Natural killer cell (primary cell): ENCODE measurements around the gene DDAH1. TPM values are rescaled to one million over a fixed set of nuclear protein-coding genes. Genes with fewer than 3 reads are reported as not detected.
"Not testable (repeated sequence)": the region's sequence is repeated elsewhere in the genome, so short reads cannot be mapped to it uniquely, and the experiment has no call there.

Experiments used
- ATAC-seq, 3 donors: fragments of 150-1000 bp in 2 of 3; fragments of 200-7000 bp in 1 of 3; cut with Tn5 transposase; 1 replicate in 1 of 3; 2 replicates in 2 of 3; pipeline ENCODE4 v1.10.0; 2021; ENCODE audit warnings: mild to moderate bottlenecking in 2 of 3, moderate library complexity in 2 of 3
- DNase-seq, 2 donors: peaks; one replicate each; pipeline versions ENCODE4 v3.0.0 to v3.0.0-alpha.2; 2013 to 2021; ENCODE audit warnings: mixed read lengths in 1 of 2
- H3K27ac ChIP-seq: one replicate; pipeline ENCODE4 v1.5.1; 2013; ENCODE audit warnings: mild to moderate bottlenecking, low read length
- H3K27me3 ChIP-seq: one replicate; pipeline ENCODE4 v1.6.1; 2013; ENCODE audit warnings: low read length; ENCODE audit not compliant: control insufficient read depth, insufficient read depth
- H3K36me3 ChIP-seq: one replicate; pipeline ENCODE4 v1.6.1; 2013; ENCODE audit warnings: low read length; ENCODE audit not compliant: control insufficient read depth, insufficient read depth
- H3K4me1 ChIP-seq: one replicate; pipeline ENCODE4 v1.6.1; 2013; ENCODE audit warnings: low read length; ENCODE audit not compliant: control insufficient read depth, insufficient read depth
- H3K4me3 ChIP-seq: one replicate; pipeline ENCODE4 v1.5.1; 2013; ENCODE audit warnings: low read length
- H3K9me3 ChIP-seq: one replicate; pipeline ENCODE4 v1.6.1; 2013; ENCODE audit warnings: low read length; ENCODE audit not compliant: control insufficient read depth, insufficient read depth
- H3K27ac Mint-ChIP-seq, 2 donors: one replicate each; pipeline ENCODE4 v1.8.0; 2022; ENCODE audit warnings: mild to moderate bottlenecking in 2 of 2, mixed read lengths in 2 of 2, moderate library complexity in 1 of 2
- H3K27me3 Mint-ChIP-seq, 2 donors: one replicate each; pipeline ENCODE4 v1.8.0; 2022; ENCODE audit warnings: low read depth in 2 of 2, mixed read lengths in 2 of 2
- H3K36me3 Mint-ChIP-seq: one replicate; pipeline ENCODE4 v1.8.0; 2022; ENCODE audit warnings: mixed read lengths
- H3K4me1 Mint-ChIP-seq, 2 donors: one replicate each; pipeline ENCODE4 v1.8.0; 2022; ENCODE audit warnings: mixed read lengths in 2 of 2
- H3K4me3 Mint-ChIP-seq: one replicate; pipeline ENCODE4 v1.8.0; 2022; ENCODE audit warnings: mild to moderate bottlenecking, moderate library complexity, mixed read lengths
- H3K9me3 Mint-ChIP-seq, 2 donors: one replicate each; pipeline ENCODE4 v1.8.0; 2022; ENCODE audit warnings: mixed read lengths in 2 of 2
- CTCF ChIP-seq: fragments of 200-600 bp; IDR thresholded peaks from one replicate; pipeline ENCODE4 v1.8.0; 2022; ENCODE audit warnings: antibody characterized with exemption
- whole genome bisulfite sequencing: methylation state at CpG from one replicate; pipeline ENCODE4 v1.1.7; 2013; ENCODE audit warnings: missing lambda C conversion rate; ENCODE audit not compliant: insufficient coverage; 5-methylcytosine and 5-hydroxymethylcytosine counted together
- intact Hi-C: fragments of 100-400 bp; cut with micrococcal nuclease; formaldehyde crosslinking; loops from one replicate; pipeline ENCODE4 v1.14.2; 2022
- total RNA-seq, 4 donors: library from RNA; stranded (reverse); fragments of 120-200 nt in 1 of 4; gene quantifications; one replicate each; pipeline versions ENCODE4 v1.2.3 to v1.2.4, GENCODE V29; 2013 to 2022

Gene DDAH1
- total RNA-seq, 3 donors from 2014 or later (not counting 1 experiment from before 2014, with no cell fraction given): 0.07 to 0.20 TPM; not detected in 1

GRCh38 chr1:85475055-85475454 lies 10.1 kb upstream of the DDAH1 start:
- no peak for ATAC-seq

GRCh38 chr1:85473390-85473789 lies 8.4 kb upstream of the DDAH1 start:
- H3K27me3 Mint-ChIP-seq: peaks cover 17 to 28% of the 10 kb centered on the region in 2 donors
- no peak overlapping the region for H3K4me3 ChIP-seq

More at GRCh38 chr1:85475055-85475454, 10.1 kb upstream of the DDAH1 start:
- Histone ChIP-seq H3K36me3 (no peaks in the 10 kb centered on the region), H3K9me3 (no peaks in the 10 kb centered on the region), H3K27me3 (no peaks in the 10 kb centered on the region), H3K27ac (no peak overlapping the region), H3K4me1 (no peaks in the 10 kb centered on the region), H3K4me3 (no peak overlapping the region)
- Mint-ChIP-seq H3K36me3 (no peaks in the 10 kb centered on the region), H3K4me3 (no peak overlapping the region), H3K27ac (no peak overlapping the region), H3K27me3 (peaks cover 14% of the 10 kb centered on the region in 2 donors), H3K9me3 (peaks cover 2 to 4% of the 10 kb centered on the region in 2 donors), H3K4me1 (no peaks in the 10 kb centered on the region)
- no peak for DNase-seq
- no peak for TF ChIP-seq CTCF
- intact Hi-C loops: no loop called here
- 85% methylated on average over 3 of the region's 3 CpGs for WGBS

GRCh38 chr1:85471558-85471957 lies 6.6 kb upstream of the DDAH1 start:
- ATAC-seq: no peak
- H3K27me3 Mint-ChIP-seq: peaks cover 28 to 43% of the 10 kb centered on the region in 2 donors
- intact Hi-C loops: no loop called here
- Histone ChIP-seq H3K36me3 (no peaks in the 10 kb centered on the region), H3K4me3 (no peak overlapping the region), H3K4me1 (no peaks in the 10 kb centered on the region), H3K9me3 (no peaks in the 10 kb centered on the region), H3K27me3 (no peaks in the 10 kb centered on the region), H3K27ac (no peak overlapping the region)
- H3K9me3 Mint-ChIP-seq: peaks cover 2 to 6% of the 10 kb centered on the region in 2 donors
- 75% methylated on average over 1 of the region's 1 CpG for WGBS
- TF ChIP-seq CTCF: no peak
- no peak overlapping the region for H3K4me3 Mint-ChIP-seq
- no peaks in the 10 kb centered on the region for H3K4me1 Mint-ChIP-seq
- H3K27ac Mint-ChIP-seq: no peak overlapping the region
- no peak for DNase-seq
- peaks cover 6% of the 10 kb centered on the region for H3K36me3 Mint-ChIP-seq

More at GRCh38 chr1:85473390-85473789, 8.4 kb upstream of the DDAH1 start:
- no peak overlapping the region for H3K27ac ChIP-seq
- no peaks in the 10 kb centered on the region for H3K36me3 ChIP-seq
- H3K36me3 Mint-ChIP-seq: peaks cover under 1% of the 10 kb centered on the region
- 63% methylated on average over 3 of the region's 6 CpGs for WGBS
- intact Hi-C loops: no loop called here
- no peak overlapping the region for H3K27ac Mint-ChIP-seq
- no peaks in the 10 kb centered on the region for H3K27me3 ChIP-seq
- no peaks in the 10 kb centered on the region for H3K4me1 ChIP-seq
- no peak overlapping the region for H3K4me3 Mint-ChIP-seq
- no peak for TF ChIP-seq CTCF
- H3K9me3 ChIP-seq: no peaks in the 10 kb centered on the region
- no peaks in the 10 kb centered on the region for H3K4me1 Mint-ChIP-seq
- H3K9me3 Mint-ChIP-seq: peaks cover 2 to 4% of the 10 kb centered on the region in 2 donors
- no peak for DNase-seq
- ATAC-seq: no peak

GRCh38 chr1:85470130-85470529 lies 5.2 kb upstream of the DDAH1 start:
- peaks cover 28 to 43% of the 10 kb centered on the region in 2 donors for H3K27me3 Mint-ChIP-seq
- 52% methylated on average over 2 of the region's 2 CpGs for WGBS
- H3K27me3 ChIP-seq, H3K4me1 Mint-ChIP-seq, DNase-seq, H3K9me3 Mint-ChIP-seq, ATAC-seq, H3K27ac Mint-ChIP-seq, H3K27ac ChIP-seq, H3K36me3 Mint-ChIP-seq, H3K4me3 ChIP-seq, H3K9me3 ChIP-seq, H3K36me3 ChIP-seq, H3K4me1 ChIP-seq, intact Hi-C loops, H3K4me3 Mint-ChIP-seq: not testable (repeated sequence)
